Measurements from ENCODE around the gene MDM1. TPM values are rescaled to one million over a fixed set of nuclear protein-coding genes. Genes with fewer than 3 reads are reported as not detected.

Gene MDM1
- total and polyA plus RNA-seq, 2 experiments from 2014 or later = 13.6 to 18.9 TPM

GRCh38 chr12:68247785-68248184, 84.4 kb downstream of the MDM1 start:
- ATAC-seq = no peak
- TF ChIP-seq NANOG (IDR thresholded peaks at IDR 0.05; ENCODE audit: borderline replicate concordance) (no peak), EZH2 (IDR thresholded peaks at IDR 0.05; ENCODE audit: low read depth, unreplicated experiment) (no peak), STAT1 (IDR thresholded peaks at IDR 0.05; ENCODE audit: unreplicated experiment) (no peak), JUNB (IDR thresholded peaks at IDR 0.05; ENCODE audit: unreplicated experiment) (no peak), REST (IDR thresholded peaks at IDR 0.05; ENCODE audit: unreplicated experiment) (no peak), ZNF462 (CRISPR knock-in tag; IDR thresholded peaks at IDR 0.05) (no peak), POLR2AphosphoS5 (IDR thresholded peaks at IDR 0.05; ENCODE audit: low read depth) (no peak), ZNF331 (CRISPR knock-in tag; IDR thresholded peaks at IDR 0.05; ENCODE audit: low read depth) (no peak), ZNF114 (CRISPR knock-in tag; IDR thresholded peaks at IDR 0.05) (no peak)
- TF ChIP-seq, protein P1, sequence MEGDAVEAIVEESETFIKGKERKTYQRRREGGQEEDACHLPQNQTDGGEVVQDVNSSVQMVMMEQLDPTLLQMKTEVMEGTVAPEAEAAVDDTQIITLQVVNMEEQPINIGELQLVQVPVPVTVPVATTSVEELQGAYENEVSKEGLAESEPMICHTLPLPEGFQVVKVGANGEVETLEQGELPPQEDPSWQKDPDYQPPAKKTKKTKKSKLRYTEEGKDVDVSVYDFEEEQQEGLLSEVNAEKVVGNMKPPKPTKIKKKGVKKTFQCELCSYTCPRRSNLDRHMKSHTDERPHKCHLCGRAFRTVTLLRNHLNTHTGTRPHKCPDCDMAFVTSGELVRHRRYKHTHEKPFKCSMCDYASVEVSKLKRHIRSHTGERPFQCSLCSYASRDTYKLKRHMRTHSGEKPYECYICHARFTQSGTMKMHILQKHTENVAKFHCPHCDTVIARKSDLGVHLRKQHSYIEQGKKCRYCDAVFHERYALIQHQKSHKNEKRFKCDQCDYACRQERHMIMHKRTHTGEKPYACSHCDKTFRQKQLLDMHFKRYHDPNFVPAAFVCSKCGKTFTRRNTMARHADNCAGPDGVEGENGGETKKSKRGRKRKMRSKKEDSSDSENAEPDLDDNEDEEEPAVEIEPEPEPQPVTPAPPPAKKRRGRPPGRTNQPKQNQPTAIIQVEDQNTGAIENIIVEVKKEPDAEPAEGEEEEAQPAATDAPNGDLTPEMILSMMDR (conservative IDR thresholded peaks at IDR 0.05; ENCODE audit: low read depth in 2 of 2) = no peak
- TF ChIP-seq, protein P2, sequence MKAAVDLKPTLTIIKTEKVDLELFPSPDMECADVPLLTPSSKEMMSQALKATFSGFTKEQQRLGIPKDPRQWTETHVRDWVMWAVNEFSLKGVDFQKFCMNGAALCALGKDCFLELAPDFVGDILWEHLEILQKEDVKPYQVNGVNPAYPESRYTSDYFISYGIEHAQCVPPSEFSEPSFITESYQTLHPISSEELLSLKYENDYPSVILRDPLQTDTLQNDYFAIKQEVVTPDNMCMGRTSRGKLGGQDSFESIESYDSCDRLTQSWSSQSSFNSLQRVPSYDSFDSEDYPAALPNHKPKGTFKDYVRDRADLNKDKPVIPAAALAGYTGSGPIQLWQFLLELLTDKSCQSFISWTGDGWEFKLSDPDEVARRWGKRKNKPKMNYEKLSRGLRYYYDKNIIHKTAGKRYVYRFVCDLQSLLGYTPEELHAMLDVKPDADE (IDR thresholded peaks at IDR 0.05) = no peak
- Histone ChIP-seq H4K20me1 (replicated peaks; ENCODE audit: insufficient read depth) (no peaks in the 10 kb centered on the region), H3K4me1 (ENCODE audit: insufficient read depth) (no peaks in the 10 kb centered on the region), H3K36me3 (ENCODE audit: insufficient read depth) (no peaks in the 10 kb centered on the region), H3K79me2 (replicated peaks; ENCODE audit: insufficient read depth) (no peaks in the 10 kb centered on the region), H3K4me2 (no peak overlapping the region), H3K27me3 (ENCODE audit: insufficient read depth) (no peaks in the 10 kb centered on the region), H3K9me2 (ENCODE audit: insufficient read depth) (peaks cover 9% of the 10 kb centered on the region), H2AFZ (no peak overlapping the region), H3F3A (replicated peaks; ENCODE audit: low read depth) (no peaks in the 10 kb centered on the region), H3K4me3 (no peak overlapping the region), H3K27ac (ENCODE audit: low read depth) (no peak overlapping the region)
- Mint-ChIP-seq H3K27ac (no peak overlapping the region), H3K4me1 (peaks cover 4% of the 10 kb centered on the region; the same call in 1 of the 3 replicates), H3K4me3 (no peak overlapping the region), H3K36me3 (ENCODE audit: low read depth) (peaks cover 5% of the 10 kb centered on the region; the same call in 2 of the 3 replicates), H3K9me3 (peaks cover 16% of the 10 kb centered on the region), H3K27me3 (ENCODE audit: insufficient read depth, low read depth, poor library complexity) (no peaks in the 10 kb centered on the region)
- DNase-seq (ENCODE audit: low spot score) = no peak

Measured in GM23338 (cell line).